Stimulated activated CD8-positive, alpha-beta memory T cell treated with anti-CD3 and anti-CD28 coated beads, Interleukin-2, amount 100 ng/mL, for 1 hour (primary cell): Measurements from ENCODE around the gene DNASE1L3.
"Not testable (repeated sequence)": the region's sequence is repeated elsewhere in the genome, so short reads cannot be mapped to it uniquely, and the experiment has no call there.

ENCODE experiments used
- DNase-seq, 2 donors: peaks; one replicate each; pipeline ENCODE4 v3.0.0-alpha.2; 2020; ENCODE audit warnings: low read depth in 2 of 2

The DNASE1L3 gene

GRCh38 chr3:58210761-58211460, at the start of gene DNASE1L3:
DNASE1L3 (minus strand) TSS chr3:58210972; CDS start chr3:58210906, 66 bp downstream.
- DNase-seq, result no peak

DNA sequence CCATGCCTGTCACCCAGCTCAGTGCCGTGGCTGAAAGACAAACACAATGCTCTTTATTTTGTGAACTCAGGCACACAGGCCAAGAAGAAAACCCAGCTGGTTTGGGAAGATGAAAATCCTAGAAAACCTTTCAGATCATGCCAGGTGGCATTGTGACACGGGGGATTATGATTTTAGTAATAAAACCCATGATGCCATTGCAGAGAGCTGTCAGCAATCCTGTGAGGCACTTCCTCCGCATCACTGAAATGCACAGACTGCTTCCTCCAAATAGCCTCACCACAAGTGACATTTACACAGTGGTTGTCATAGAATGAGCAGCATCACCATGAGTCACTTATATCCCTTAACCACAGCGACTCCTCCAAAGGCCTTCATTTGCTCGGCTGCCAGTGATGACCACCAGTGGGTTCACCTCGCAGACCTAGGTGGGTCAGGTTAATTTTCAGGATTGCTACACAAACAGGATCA, 49.5 kb upstream of the DNASE1L3 start:
- DNase-seq, result no peak

DNA sequence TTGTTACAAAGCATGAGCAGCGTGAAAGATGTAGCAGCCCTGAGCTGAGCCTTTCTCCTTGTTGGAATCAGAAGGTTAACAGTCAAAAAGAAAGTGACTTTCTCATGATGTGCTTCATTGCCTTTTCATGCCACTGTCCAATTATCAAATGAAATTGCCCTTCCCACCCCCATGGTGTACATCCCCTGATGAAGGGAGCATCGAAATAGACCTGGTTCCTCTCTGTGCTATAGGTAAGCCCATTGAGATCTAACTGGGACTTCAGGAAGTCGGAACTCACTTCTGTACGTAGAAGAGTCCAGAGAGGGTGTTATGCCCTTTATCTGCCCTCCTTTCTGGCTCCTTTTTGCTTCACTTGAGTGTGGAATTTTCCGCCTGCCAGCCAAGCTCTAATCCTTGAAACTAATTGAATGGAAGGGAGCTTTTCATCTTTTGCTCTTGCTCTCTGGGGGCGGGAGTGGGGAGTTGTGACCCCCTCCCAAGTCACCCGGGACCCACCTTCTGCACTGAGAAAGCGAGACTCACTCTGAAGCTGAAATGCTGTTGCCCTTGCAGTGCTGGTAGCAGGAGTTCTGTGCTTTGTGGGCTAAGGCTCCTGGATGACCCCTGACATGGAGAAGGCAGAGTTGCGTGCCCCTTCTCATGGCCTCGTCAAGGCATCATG, 47.8 kb upstream of the DNASE1L3 start:
- no peak for DNase-seq

DNA sequence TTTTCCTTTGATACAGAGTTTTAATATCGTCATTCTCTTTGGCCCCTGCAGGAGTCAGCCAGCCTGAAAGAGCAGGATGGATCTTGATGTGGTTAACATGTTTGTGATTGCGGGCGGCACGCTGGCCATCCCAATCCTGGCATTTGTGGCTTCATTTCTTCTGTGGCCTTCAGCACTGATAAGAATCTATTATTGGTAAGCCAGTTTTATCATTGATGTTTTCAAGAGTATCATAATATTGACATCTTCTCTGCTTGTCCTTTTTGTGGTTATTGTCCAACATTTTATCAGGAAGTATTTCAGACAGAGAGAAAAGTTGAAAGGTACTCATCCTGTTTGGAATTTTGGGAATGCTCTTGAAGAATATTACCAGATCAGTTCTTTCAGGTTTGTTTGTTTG, 45.7 kb upstream of the DNASE1L3 start:
- no peak for DNase-seq

- DNase-seq, result no peak
Measured at GRCh38 chr3:58256061-58256460, 45.3 kb upstream of the DNASE1L3 start.

GRCh38 chr3:58254144-58254543, 43.4 kb upstream of the DNASE1L3 start:
- no peak for DNase-seq

DNA sequence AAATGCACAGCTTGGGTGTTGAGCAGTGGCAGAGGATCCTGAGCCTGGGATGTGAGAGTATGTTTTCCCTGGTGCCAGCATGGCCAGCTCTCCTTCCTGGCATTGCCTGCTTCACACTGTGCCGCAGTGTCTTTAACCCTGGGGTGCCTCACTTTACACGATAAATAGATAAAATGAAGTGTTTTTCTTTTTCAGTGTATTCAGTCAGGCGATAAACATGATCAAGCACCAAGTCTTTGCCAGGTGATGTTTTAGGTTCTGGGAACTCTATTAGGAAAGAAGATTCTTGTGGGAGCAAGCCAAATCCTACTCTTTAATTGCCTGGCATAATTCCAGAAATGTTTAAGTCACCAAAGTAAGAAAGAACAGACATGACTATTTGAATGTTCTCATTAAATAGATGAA, 40.9 kb upstream of the DNASE1L3 start:
- no peak for DNase-seq

DNA sequence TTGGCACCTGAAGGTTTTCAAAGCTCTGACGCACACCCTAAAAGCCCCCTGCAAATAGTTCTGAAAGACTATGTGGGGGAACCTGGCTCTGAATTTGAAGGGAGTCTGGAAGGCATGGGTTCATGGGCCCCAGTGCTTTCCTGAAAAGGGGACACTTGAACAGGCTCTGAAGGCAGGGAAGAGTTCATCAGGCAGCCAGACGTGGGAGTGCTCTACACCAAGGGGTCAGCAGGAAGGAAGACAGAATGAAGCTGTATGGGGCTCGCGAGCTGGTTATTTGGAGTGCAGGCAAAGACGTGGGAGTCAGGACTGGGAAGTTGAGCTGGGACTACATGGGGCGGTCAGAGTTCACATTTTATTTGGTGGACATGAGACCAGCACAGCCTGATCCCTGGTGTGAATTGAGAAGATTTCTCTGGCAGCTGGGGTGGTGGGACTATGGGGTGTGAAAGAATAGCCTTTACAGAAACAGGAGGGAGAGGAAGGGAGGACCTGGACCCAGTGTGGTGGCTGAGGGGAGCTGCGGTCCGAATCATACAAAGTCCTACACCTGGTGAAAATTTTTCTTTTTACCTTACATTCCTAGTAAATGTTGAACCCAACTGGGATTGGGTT, 39.4 kb upstream of the DNASE1L3 start:
- no peak for DNase-seq

- DNase-seq, result no peak
Measured at GRCh38 chr3:58249358-58250092, 38.8 kb upstream of the DNASE1L3 start.

DNA sequence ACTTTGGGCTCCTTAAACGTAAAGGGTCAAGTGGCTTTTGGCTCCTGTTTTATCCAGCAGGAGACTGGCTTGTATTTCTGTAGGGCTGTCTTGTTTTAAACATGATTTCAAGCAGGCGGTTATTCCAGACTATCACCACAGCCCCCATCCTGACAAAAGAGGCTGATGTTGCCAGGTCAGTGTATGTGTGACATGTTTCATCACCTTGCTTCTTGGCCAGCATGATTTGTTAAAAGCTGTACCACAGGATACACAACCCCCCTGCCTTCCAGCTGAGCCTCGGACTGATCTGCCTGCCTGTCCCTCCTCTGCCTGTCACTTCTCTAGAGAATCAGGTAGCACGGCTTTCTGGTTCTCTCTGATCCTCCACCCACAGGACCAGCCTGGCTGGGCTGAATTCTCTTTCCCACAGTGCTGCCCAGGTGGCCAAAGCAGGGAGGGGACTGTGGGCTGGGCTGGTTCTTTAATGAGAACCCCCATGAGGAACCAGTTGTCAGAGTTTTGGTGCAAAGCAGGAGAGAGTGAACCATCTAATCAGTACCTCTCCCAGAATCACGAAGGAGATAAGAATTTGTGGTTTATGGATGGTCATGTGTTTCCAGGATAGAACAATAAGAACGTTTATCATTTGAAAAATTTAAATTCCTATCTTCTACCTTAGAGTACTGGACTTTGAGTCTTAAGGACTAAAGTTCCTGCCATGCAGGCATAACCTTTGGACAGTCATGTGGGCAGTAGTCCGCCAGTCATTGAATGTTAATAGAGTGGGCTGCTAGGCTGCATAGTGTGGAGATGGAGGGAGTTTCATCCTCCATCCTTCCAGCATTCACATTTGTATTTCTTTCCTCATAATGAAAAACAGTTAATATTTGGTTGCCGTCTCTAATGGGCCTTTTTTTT, 35.6 kb upstream of the DNASE1L3 start:
- DNase-seq, result no peak

DNA sequence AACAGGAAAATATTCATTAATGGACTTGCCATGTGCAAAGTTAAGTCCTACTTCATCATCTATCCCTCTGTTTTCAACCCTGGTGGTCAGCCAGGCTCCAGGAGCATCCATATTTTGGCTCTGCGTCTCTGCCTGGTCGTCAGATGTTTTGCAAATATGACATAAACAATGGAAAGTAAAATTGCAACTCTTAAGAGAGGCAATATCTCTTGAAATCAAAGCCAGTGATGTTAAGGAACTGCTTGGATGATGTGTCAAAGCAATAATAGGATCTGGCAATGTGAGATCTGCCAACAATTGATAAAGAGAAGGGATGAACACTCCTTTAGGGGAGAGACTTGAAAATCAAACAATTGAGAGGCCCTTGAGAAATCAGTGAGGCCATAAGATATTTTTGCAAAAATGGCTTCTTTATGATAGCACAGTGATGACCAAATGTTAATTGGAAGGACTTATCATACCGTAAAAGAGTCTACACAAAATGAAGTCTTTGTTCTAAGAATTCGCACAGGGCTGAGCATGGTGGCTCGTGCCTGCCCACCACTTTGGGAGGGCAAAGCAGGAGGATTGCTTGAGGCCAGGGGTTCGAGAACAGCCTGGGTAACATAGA, 33.3 kb upstream of the DNASE1L3 start:
- DNase-seq, result no peak

DNA sequence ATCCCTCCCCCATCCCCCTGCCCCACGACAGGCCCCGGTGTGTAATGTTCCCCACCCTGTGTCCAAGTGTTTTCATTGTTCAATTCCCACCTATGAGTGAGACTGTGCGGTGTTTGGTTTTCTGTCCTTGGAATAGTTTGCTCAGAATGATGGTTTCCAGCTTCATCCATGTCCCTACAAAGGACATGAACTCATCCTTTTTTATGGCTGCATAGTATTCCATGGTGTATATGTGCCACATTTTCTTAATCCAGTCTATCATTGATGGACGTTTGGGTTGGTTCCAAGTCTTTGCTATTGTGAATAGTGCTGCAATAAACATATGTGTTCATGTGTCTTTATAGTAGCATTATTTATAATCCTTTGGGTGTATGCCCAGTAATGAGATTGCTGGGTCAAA, 32.1 kb upstream of the DNASE1L3 start:
- DNase-seq, result not testable (repeated sequence)

DNA sequence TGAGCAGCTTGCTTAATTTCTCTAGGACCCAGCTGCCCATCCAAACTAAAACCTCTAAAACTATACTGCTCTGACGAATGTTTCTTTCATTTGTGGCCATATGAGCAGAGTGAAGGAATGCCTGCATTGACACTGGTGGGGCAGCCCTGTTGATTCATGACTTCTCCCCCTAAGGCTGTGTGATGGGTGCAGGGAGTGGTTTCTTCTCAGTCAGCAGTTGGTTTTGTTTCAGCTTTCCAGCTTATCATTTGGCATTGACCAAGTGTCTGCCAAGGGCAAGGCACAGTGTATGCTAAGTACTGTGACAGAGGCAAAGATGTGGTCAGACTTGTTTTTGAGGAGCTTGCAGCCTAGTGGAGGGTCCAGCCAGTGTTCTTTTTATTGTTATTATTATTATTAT, 31.6 kb upstream of the DNASE1L3 start:
- no peak for DNase-seq

DNA sequence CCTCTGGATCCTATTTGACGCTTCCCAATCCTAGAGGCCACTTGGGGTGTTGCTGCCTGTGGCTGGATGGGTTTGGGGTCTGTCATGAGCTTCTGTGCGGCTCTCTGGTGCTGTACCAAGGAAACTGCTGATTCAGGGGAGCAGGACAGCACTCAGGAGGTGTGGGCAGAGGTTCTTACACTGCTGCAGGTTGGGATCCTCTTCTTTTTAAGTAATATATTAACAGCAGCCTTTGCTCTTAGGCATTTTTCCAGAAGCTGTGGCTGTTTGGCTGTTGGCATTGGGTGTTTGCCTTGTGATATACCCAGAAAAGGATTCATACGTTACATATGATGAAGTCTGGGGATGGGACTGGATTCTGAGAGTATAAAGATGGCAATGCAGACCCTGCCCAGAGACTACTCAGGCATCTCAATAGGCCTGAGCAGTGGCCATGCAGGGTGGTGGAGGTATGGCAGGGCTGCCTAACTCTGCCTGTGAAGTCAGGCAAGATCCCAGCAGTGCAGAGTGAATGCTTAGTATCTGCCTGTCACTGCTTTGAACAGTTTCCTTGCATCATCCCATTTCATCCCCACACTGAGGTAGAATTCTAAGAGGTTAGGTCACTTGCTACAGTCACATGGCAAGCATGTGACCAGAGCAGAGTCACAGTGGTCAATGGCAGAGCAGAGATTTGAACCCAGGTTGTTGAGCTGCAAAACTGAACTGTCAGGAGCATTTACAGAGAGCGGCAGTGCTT, 30.7 kb upstream of the DNASE1L3 start:
- no peak for DNase-seq

DNA sequence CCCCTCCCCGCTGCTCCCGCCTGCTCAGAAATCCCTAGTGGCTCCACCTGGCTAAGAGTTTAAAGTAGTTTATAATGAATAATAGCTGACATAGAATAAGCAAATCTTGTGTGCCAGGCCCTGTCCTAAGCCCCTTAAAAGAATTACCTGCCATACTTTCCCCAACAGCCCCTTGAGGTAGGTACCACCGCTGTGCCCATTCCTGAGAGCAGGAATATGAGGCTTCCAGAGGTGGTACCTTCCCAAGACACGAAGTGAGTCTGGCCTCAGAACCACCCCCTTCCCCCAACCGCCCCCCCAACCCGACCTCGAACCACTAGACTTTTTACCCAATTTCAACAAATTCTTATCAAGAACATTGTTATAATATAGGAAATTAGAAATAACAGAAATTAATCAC, 28.1 kb upstream of the DNASE1L3 start:
- DNase-seq, result no peak

- DNase-seq, result peak in 1 of 2 donors; percentile 31
Measured at GRCh38 chr3:58237941-58238681, 27.3 kb upstream of the DNASE1L3 start.

DNA sequence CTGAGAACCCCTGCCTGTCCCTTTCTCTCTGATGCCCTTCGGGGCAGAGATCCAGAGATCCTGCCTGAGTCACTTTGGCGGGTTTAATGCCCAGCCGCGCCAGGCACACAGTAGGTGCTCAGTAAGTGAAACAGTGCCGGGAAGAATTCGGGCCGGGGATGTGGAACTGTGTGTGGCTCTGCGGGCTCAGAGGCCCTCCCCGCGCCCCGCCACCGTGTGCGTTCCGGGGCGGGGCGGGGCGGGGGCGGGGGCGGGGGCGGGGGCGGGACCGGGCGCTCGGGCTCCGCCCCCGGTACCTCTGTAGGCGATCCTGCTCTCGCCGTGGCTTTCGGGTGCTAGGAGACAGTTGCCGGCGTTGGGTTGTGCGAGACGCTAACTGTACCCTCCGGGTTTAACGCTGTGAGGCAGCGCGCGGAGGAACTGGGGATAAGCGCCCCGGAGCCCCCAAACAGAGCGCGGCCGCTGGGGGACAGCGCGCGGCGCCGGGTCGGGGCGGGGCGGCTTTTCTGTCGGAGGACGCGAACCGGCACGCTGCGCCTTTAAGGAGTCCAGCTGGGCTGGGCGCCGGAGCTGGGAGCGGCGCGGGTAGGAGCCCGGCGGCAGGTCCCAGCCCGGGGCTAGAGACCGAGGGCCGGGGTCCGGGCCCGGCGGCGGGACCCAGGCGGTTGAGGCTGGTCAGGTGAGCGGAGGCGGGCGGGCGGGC, 26.6 kb upstream of the DNASE1L3 start, which contains the start of gene ABHD6:
ABHD6 (plus strand) TSS at position 555 of the 703 bp plus-strand sequence. CDS start 18,795 bp downstream, outside the sequence.
- peak; percentile 68 to 71 for DNase-seq

DNA sequence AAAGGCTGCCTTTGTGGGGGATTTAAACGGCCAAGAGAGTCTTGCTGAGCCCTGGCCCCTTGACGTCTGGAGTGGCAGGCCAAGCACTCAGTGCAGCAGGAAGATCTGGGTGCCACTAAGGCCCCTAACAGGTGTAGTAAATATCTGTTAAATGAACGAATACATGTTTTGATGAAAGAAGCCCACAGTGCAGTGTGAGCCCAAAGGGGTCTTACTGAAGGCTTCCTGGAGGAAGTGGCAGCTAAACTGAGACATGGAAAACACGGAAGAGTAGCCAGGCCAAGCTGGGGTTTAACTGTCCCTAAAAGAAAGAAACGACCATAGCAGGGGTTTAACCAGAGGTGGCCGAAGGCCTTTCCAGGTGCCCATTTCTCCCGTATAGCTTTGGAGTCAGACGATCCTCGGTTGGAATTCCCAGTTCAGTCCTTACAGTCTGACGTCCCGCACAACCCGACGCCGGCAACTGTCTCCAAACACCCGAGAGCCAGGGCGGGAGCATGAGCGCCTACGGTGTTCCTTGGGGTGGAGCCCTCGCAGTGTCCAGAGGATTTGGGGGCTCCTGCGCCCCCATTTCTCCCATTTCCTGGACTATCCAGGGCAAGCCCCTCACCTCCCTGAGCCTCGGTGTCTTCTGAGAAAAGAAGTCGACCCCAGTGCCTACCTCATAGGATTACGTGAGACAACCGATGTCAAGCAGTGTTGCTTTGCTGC, 25.9 kb upstream of the DNASE1L3 start:
- no peak for DNase-seq
